Astrocyte of the spinal cord (primary cell): ENCODE data around the gene HSD17B11.
A peak's percentile ranks its signal among the peaks of the same experiment; 100 is the strongest.

Source experiments
- DNase-seq: peaks from one replicate; pipeline ENCODE4 v3.0.0; 2011; ENCODE audit warnings: low read depth, low spot score
- H3K4me3 ChIP-seq: 2 replicates; pipeline ENCODE4 v1.5.1; 2011; ENCODE audit warnings: low read depth, mild to moderate bottlenecking, low read length, moderate library complexity
- in situ Hi-C: cut with HindIII; loops from 2 replicates; pipeline ENCODE4 v1.10.0; 2017; ENCODE audit warnings: low sequenced_read_pairs
- TF ChIP-seq, protein P1 (sequence below): IDR thresholded peaks from 2 replicates; pipeline ENCODE4 v1.5.1; 2012; ENCODE audit warnings: low read depth, mild to moderate bottlenecking, low read length, inconsistent platforms

HSD17B11 gene, protein sequence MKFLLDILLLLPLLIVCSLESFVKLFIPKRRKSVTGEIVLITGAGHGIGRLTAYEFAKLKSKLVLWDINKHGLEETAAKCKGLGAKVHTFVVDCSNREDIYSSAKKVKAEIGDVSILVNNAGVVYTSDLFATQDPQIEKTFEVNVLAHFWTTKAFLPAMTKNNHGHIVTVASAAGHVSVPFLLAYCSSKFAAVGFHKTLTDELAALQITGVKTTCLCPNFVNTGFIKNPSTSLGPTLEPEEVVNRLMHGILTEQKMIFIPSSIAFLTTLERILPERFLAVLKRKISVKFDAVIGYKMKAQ

DNA sequence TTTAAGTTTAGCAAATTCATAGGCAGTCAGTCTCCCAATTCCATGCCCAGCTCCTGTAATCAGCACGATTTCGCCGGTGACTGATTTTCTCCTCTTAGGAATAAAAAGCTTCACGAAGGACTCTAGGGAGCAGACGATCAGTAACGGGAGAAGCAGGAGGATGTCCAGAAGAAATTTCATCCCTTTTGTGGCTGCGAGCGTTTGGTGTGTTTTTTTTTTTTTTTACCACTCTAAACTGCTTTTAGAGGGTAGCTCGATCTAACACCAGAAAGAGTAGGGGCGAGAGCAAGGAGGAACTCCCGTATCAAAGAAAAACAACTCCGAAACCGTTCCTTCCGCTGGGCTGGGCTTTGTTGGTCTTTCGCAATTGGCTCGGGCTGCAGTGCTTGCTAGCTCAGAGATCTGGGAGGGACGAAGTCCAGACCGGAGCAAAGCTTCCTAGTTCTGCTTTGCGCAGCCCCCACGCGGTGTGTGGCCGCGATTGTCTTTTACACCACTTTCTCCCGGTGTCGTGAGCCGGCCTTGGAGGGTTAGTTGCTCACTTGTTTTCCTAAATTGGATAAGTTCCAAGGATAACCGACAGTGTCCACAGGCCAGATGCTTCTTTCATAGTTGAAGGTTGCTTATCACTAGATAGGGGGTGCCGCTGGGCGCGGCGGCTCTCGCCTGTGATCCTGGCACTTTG, at the start of gene HSD17B11:
Gene HSD17B11, minus strand, starts transcription at position 298 of the 685 bp plus-strand sequence. Its CDS starts 118 bp downstream, at position 180.
- TF ChIP-seq, protein P1, sequence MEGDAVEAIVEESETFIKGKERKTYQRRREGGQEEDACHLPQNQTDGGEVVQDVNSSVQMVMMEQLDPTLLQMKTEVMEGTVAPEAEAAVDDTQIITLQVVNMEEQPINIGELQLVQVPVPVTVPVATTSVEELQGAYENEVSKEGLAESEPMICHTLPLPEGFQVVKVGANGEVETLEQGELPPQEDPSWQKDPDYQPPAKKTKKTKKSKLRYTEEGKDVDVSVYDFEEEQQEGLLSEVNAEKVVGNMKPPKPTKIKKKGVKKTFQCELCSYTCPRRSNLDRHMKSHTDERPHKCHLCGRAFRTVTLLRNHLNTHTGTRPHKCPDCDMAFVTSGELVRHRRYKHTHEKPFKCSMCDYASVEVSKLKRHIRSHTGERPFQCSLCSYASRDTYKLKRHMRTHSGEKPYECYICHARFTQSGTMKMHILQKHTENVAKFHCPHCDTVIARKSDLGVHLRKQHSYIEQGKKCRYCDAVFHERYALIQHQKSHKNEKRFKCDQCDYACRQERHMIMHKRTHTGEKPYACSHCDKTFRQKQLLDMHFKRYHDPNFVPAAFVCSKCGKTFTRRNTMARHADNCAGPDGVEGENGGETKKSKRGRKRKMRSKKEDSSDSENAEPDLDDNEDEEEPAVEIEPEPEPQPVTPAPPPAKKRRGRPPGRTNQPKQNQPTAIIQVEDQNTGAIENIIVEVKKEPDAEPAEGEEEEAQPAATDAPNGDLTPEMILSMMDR: no peak
- peak; percentile 94 for DNase-seq
- H3K4me3 ChIP-seq: peak within 1 kb of the TSS; percentile 51
- in situ Hi-C loops: no loop called here

DNA sequence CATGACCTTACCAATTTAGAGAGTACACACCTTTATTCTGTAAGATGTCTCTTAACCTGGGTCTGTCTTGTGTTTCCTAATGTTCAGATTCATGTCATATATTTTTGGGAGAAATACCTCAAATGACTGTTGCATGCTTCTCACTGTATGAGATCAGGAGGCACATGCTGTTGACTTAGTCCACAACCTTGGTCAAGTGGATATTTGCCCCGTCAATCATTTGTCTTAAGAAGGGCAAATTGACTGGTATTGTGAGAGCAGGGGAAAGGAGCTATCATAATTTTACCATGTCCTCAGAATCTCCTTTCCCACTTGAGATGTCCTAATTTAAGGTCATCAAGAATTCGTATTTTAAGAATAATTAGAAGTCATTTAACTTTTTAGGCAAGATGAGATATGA, 42.4 kb upstream of the HSD17B11 start:
- no peak overlapping the region for H3K4me3 ChIP-seq
- DNase-seq: no peak
- TF ChIP-seq, protein P1: no peak
- in situ Hi-C loops: no loop called here

DNA sequence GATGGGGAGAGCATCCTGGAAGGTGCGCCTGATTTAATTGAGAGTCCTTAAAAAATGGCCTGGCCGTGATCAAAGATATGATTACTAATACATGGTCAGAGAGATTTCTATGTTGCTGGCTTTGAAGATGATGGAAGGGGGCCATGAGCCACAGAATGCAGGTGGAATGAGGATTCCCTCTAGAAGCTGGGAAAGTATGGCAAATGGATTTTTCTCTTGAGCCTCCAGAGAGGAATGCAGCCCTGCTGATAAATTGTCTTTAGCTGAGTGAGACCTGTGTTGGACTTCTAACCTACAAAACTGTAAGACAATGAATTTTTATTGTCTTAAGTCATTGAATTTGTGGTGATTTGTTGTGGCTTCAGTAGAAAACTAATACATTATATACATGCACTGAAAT, 39.0 kb upstream of the HSD17B11 start:
- no peak for DNase-seq
- no peak overlapping the region for H3K4me3 ChIP-seq
- TF ChIP-seq, protein P1: no peak
- in situ Hi-C loops: no loop called here

DNA sequence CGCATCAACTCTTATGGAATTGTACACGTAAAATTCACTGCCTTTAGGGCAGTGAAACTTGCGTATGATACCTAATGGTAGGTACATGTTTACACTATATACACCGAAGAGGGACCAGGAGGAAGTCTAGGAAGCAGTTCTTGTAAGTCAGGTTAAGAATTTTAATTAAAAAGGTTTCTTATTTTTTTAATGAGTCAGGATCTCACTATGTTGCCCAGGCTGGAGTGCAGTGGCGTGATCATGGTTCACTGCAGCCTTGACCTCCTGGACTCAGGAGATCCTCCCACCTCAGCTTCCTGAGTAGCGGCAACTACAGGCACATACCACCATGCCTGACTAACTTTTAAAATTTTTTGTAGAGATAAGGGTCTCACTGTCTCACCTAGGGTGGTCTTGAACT, 38.0 kb upstream of the HSD17B11 start:
- no peak for DNase-seq
- in situ Hi-C loops: no loop called here
- H3K4me3 ChIP-seq: no peak overlapping the region
- TF ChIP-seq, protein P1: no peak

DNA sequence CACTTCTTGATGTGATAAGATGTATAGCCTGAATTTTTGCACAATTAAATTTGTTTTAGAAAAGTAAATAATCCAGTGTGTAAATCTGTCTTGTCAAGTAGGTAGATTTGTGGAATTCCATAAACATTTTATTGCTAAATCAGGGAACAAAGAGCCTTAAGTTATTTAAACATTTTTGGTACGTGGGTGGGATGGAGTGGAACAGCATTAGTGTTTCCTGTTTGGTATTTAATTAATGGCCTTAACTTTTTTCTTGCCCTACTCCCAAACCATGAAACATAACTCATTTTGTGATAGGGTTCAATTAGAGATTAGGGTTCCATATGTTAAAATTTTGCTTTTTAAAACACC, 36.5 kb upstream of the HSD17B11 start:
- in situ Hi-C loops: no loop called here
- TF ChIP-seq, protein P1: no peak
- no peak for DNase-seq
- H3K4me3 ChIP-seq: no peak overlapping the region

DNA sequence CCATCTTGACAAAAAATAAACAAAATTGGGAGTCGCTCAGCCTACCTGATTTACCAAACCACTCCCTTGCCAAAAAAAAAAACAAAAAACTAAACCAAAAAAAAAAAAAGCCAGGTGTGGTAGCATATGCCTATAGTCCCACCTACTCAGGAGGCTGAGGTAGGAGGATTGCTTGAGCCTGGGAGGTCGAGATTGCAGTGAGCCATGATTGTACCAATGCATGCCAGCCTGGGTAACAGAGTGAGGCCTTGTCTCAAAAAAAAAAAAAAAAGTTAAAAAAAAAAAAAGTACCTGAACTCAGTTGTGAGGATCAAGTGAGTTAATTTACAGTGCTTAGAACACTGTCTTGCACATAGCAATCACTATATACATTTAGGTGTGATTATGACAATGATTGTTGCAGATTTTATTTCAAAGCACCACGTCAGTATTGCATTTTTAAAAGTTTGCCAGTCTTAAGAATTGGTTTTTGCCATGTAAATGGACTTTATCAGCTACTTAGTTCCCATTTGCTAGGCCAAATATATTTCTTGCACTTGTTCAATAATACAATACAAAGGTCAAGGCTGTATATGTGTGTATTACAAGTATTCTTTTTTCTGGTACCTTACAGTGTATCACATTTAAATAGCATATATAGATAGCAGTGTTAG, 36.0 kb upstream of the HSD17B11 start:
- in situ Hi-C loops: no loop called here
- no peak for DNase-seq
- H3K4me3 ChIP-seq: no peak overlapping the region
- TF ChIP-seq, protein P1: no peak
